HEK293 (cell line): ENCODE measurements around the gene SLC26A4.
A peak's percentile ranks its signal among the peaks of the same experiment; 100 is the strongest.

Experiments used
- BCL11A ChIP-seq: fragments of 450-650 bp; formaldehyde crosslinking; IDR thresholded peaks from 2 replicates; pipeline ENCODE4 v1.5.1; 2016; ENCODE audit warnings: low read depth, missing biosample characterization, missing genetic modification characterization
- GLIS2 ChIP-seq: fragments of 450-650 bp; formaldehyde crosslinking; IDR thresholded peaks from 2 replicates; pipeline ENCODE4 v1.5.1; 2016; ENCODE audit warnings: missing biosample characterization, missing genetic modification characterization
- IKZF3 ChIP-seq: fragments of 450-650 bp; IDR thresholded peaks from 2 replicates; pipeline ENCODE4 v1.5.0; 2018; ENCODE audit warnings: missing biosample characterization, mild to moderate bottlenecking, missing genetic modification characterization, moderate library complexity
- KLF10 ChIP-seq: fragments of 450-650 bp; IDR thresholded peaks from 2 replicates; pipeline ENCODE4 v1.5.1; 2018; ENCODE audit warnings: missing biosample characterization, mild to moderate bottlenecking, missing genetic modification characterization
- KLF16 ChIP-seq: fragments of 450-650 bp; formaldehyde crosslinking; IDR thresholded peaks from 2 replicates; pipeline ENCODE4 v1.5.1; 2017; ENCODE audit warnings: missing biosample characterization, missing genetic modification characterization
- KLF7 ChIP-seq: fragments of 450-650 bp; formaldehyde crosslinking; IDR thresholded peaks from 2 replicates; pipeline ENCODE4 v1.5.1; 2016; ENCODE audit warnings: missing biosample characterization, missing genetic modification characterization, borderline replicate concordance
- OVOL3 ChIP-seq: fragments of 450-650 bp; formaldehyde crosslinking; IDR thresholded peaks from 2 replicates; pipeline ENCODE4 v1.5.1; 2016; ENCODE audit warnings: missing biosample characterization, missing genetic modification characterization
- SCRT2 ChIP-seq: fragments of 450-650 bp; formaldehyde crosslinking; IDR thresholded peaks from 2 replicates; pipeline ENCODE4 v1.5.1; 2016; ENCODE audit warnings: missing biosample characterization, missing genetic modification characterization
- SP2 ChIP-seq: fragments of 450-650 bp; formaldehyde crosslinking; IDR thresholded peaks from 2 replicates; pipeline ENCODE4 v1.5.1; 2016; ENCODE audit warnings: missing biosample characterization, missing genetic modification characterization
- SP3 ChIP-seq: fragments of 450-650 bp; formaldehyde crosslinking; IDR thresholded peaks from 2 replicates; pipeline ENCODE4 v1.5.1; 2016; ENCODE audit warnings: missing biosample characterization, missing genetic modification characterization
- SP7 ChIP-seq: fragments of 450-650 bp; formaldehyde crosslinking; IDR thresholded peaks from 2 replicates; pipeline ENCODE4 v1.5.1; 2016; ENCODE audit warnings: missing biosample characterization, missing genetic modification characterization
- ZBTB11 ChIP-seq: fragments of 450-650 bp; formaldehyde crosslinking; conservative IDR thresholded peaks from 2 replicates; pipeline ENCODE4 v1.5.1; 2016; ENCODE audit warnings: low read depth, missing biosample characterization, missing genetic modification characterization
- ZBTB20 ChIP-seq: fragments of 450-650 bp; formaldehyde crosslinking; IDR thresholded peaks from 2 replicates; pipeline ENCODE4 v1.5.1; 2016; ENCODE audit warnings: missing biosample characterization, missing genetic modification characterization
- ZBTB21 ChIP-seq: fragments of 450-650 bp; formaldehyde crosslinking; IDR thresholded peaks from 2 replicates; pipeline ENCODE4 v1.5.1; 2017; ENCODE audit warnings: missing biosample characterization, missing genetic modification characterization
- ZBTB26 ChIP-seq: fragments of 450-650 bp; formaldehyde crosslinking; optimal IDR thresholded peaks from 2 replicates; pipeline ENCODE3; 2016; ENCODE audit warnings: missing biosample characterization, mild to moderate bottlenecking, missing genetic modification characterization
- ZNF2 ChIP-seq: fragments of 450-650 bp; formaldehyde crosslinking; IDR thresholded peaks from 2 replicates; pipeline ENCODE4 v1.5.1; 2016; ENCODE audit warnings: missing biosample characterization, missing genetic modification characterization
- ZNF223 ChIP-seq: fragments of 450-650 bp; formaldehyde crosslinking; IDR thresholded peaks from 2 replicates; pipeline ENCODE4 v1.5.1; 2016; ENCODE audit warnings: missing biosample characterization, missing genetic modification characterization
- ZNF24 ChIP-seq: fragments of 450-650 bp; formaldehyde crosslinking; IDR thresholded peaks from 2 replicates; pipeline ENCODE4 v1.5.1; 2016; ENCODE audit warnings: missing biosample characterization, missing genetic modification characterization
- ZNF324 ChIP-seq: fragments of 450-650 bp; formaldehyde crosslinking; IDR thresholded peaks from 2 replicates; pipeline ENCODE4 v1.5.1; 2016; ENCODE audit warnings: missing biosample characterization, missing genetic modification characterization
- ZNF449 ChIP-seq: fragments of 450-650 bp; formaldehyde crosslinking; IDR thresholded peaks from 2 replicates; pipeline ENCODE4 v1.5.1; 2017; ENCODE audit warnings: missing biosample characterization, mild to moderate bottlenecking, missing genetic modification characterization, moderate library complexity
- ZNF510 ChIP-seq: fragments of 450-650 bp; formaldehyde crosslinking; IDR thresholded peaks from 2 replicates; pipeline ENCODE4 v1.5.1; 2018; ENCODE audit warnings: mild to moderate bottlenecking, missing genetic modification characterization, missing biosample characterization; ENCODE audit not compliant: insufficient replicate concordance
- ZNF561 ChIP-seq: fragments of 450-650 bp; IDR thresholded peaks from 2 replicates; pipeline ENCODE4 v1.5.1; 2018; ENCODE audit warnings: missing biosample characterization, missing genetic modification characterization, borderline replicate concordance
- ZNF629 ChIP-seq: fragments of 450-650 bp; formaldehyde crosslinking; IDR thresholded peaks from 2 replicates; pipeline ENCODE4 v1.5.1; 2017; ENCODE audit warnings: missing biosample characterization, missing genetic modification characterization
- ZNF660 ChIP-seq: fragments of 450-650 bp; IDR thresholded peaks from 2 replicates; pipeline ENCODE4 v1.5.1; 2018; ENCODE audit warnings: missing biosample characterization, mild to moderate bottlenecking, missing genetic modification characterization
- ZNF704 ChIP-seq: fragments of 450-650 bp; formaldehyde crosslinking; IDR thresholded peaks from 2 replicates; pipeline ENCODE4 v1.5.1; 2016; ENCODE audit warnings: missing biosample characterization, missing genetic modification characterization
- ZXDB ChIP-seq: fragments of 450-650 bp; formaldehyde crosslinking; IDR thresholded peaks from 2 replicates; pipeline ENCODE4 v1.5.1; 2016; ENCODE audit warnings: missing biosample characterization, missing genetic modification characterization
- TF ChIP-seq, protein P1 (sequence below): fragments of 450-650 bp; formaldehyde crosslinking; IDR thresholded peaks from 2 replicates; pipeline ENCODE4 v1.5.0; 2017; ENCODE audit warnings: missing biosample characterization, missing genetic modification characterization, borderline replicate concordance
- TF ChIP-seq, protein P2 (sequence below): fragments of 450-650 bp; formaldehyde crosslinking; IDR thresholded peaks from 2 replicates; pipeline ENCODE4 v1.5.1; 2016; ENCODE audit warnings: missing biosample characterization, missing genetic modification characterization

Gene SLC26A4

DNA sequence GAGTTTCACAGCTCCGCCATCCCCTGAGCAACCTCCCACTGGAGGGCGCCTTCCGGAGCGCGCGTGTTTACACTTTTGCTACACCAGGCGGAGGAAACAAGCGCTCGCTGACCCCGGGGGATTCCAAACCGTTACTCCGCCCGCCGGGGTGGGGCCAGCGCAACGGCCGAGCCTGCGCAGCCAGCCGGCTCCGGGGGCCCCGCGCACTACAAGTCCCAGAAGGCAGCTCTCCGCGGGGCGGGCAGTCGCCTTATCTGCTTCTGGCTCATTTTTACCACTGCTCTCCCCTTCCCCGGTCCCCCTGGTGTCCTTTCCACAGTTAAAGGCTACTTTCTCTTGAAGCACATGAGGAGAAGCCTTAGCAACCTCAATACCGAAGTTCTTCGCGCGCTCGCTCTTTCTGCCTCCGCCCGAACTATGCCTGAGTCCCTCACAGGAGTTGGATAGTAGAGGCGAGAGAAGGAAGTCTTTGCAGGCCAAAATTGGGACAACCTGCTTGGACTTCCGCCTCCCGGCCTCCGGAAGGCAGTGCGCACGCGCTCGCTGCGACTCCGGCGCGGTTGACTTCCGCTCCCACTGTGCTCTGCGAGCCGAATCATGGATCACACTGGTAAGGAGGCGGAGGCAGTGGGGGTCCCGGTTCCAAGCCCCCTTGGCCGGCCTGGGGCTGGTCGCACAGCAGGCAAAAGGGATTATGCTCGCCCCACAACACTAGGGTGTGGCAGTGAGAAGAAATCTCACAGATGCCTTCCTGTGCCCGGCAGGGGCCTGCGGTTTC lies 83.1 kb downstream of the SLC26A4 start, which contains the start of gene CBLL1 (continued):
- TF ChIP-seq SP2 (tag by site-specific recombination) (peak; percentile 75), KLF10 (peak; percentile 45), BCL11A (tag by site-specific recombination) (0 out of 2 replicates have a peak, but pooled peaks have one; percentile 10), IKZF3 (tag by site-specific recombination) (peak; percentile 59; the same call in 1 of the 2 replicates), ZNF629 (peak; percentile 69), SP3 (tag by site-specific recombination) (peak; percentile 90), ZBTB11 (tag by site-specific recombination) (peak; percentile 96), ZNF2 (tag by site-specific recombination) (0 out of 2 replicates have a peak, but pooled peaks have one; percentile 80), ZNF449 (tag by site-specific recombination) (peak; percentile 79), KLF16 (tag by site-specific recombination) (peak; percentile 33; the same call in 1 of the 2 replicates), ZNF561 (peak; percentile 96), SP7 (tag by site-specific recombination) (peak; percentile 67), ZNF223 (tag by site-specific recombination) (peak; percentile 69; the same call in 1 of the 2 replicates), SCRT2 (tag by site-specific recombination) (peak; percentile 42; the same call in 1 of the 2 replicates), OVOL3 (tag by site-specific recombination) (peak; percentile 74; the same call in 1 of the 2 replicates), ZBTB20 (peak; percentile 68; the same call in 1 of the 2 replicates), GLIS2 (tag by site-specific recombination) (peak; percentile 66), ZNF704 (tag by site-specific recombination) (no peak), KLF7 (peak; percentile 67; the same call in 1 of the 2 replicates), ZXDB (tag by site-specific recombination) (peak; percentile 92), ZNF24 (tag by site-specific recombination) (0 out of 2 replicates have a peak, but pooled peaks have one; percentile 14), ZBTB26 (tag by site-specific recombination) (peak; percentile 64), ZNF510 (tag by site-specific recombination) (no peak), ZNF660 (tag by site-specific recombination) (peak; percentile 85), ZNF324 (tag by site-specific recombination) (peak; percentile 65; the same call in 1 of the 2 replicates), ZBTB21 (tag by site-specific recombination) (no peak)
- TF ChIP-seq, protein P1, sequence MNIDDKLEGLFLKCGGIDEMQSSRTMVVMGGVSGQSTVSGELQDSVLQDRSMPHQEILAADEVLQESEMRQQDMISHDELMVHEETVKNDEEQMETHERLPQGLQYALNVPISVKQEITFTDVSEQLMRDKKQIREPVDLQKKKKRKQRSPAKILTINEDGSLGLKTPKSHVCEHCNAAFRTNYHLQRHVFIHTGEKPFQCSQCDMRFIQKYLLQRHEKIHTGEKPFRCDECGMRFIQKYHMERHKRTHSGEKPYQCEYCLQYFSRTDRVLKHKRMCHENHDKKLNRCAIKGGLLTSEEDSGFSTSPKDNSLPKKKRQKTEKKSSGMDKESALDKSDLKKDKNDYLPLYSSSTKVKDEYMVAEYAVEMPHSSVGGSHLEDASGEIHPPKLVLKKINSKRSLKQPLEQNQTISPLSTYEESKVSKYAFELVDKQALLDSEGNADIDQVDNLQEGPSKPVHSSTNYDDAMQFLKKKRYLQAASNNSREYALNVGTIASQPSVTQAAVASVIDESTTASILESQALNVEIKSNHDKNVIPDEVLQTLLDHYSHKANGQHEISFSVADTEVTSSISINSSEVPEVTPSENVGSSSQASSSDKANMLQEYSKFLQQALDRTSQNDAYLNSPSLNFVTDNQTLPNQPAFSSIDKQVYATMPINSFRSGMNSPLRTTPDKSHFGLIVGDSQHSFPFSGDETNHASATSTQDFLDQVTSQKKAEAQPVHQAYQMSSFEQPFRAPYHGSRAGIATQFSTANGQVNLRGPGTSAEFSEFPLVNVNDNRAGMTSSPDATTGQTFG (tag by site-specific recombination) = no peak
- TF ChIP-seq, protein P2, sequence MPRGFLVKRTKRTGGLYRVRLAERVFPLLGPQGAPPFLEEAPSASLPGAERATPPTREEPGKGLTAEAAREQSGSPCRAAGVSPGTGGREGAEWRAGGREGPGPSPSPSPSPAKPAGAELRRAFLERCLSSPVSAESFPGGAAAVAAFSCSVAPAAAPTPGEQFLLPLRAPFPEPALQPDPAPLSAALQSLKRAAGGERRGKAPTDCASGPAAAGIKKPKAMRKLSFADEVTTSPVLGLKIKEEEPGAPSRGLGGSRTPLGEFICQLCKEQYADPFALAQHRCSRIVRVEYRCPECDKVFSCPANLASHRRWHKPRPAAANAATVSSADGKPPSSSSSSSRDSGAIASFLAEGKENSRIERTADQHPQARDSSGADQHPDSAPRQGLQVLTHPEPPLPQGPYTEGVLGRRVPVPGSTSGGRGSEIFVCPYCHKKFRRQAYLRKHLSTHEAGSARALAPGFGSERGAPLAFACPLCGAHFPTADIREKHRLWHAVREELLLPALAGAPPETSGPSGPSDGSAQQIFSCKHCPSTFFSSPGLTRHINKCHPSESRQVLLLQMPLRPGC (tag by site-specific recombination) = peak; percentile 34
